ENCODE results near the gene VIPR1.

The VIPR1 gene

GRCh38 chr3:42581400-42581708 lies 78.9 kb downstream of the VIPR1 start:
- ChIA-PET CTCF (interaction anchor here (0.8 to 1.6 kb wide), 4 partner anchors 9 to 199 kb away, joined by 3 to 4 read pairs (median 4); no protein-coding TSS in a partner anchor), POLR2A (interaction anchor here (1.0 to 3.7 kb wide), 4 partner anchors 10 to 19 kb away, joined by 4 to 38 read pairs (median 14); partner anchors contain the start of genes NKTR and SS18L2)
- Histone ChIP-seq H3K4me1 (ENCODE audit: control insufficient read depth, insufficient read depth, low read length) (0 out of 2 replicates have a peak, but pooled peaks cover 2% of the 10 kb centered on the region), H3K9me3 (ENCODE audit: control insufficient read depth, insufficient read depth, low read depth, low read length) (no peaks in the 10 kb centered on the region), H3K27ac (ENCODE audit: extremely low read depth, low read depth, low read length) (peak overlapping the region; percentile 62), H3K36me3 (ENCODE audit: control insufficient read depth in 2 of 2, insufficient read depth in 1 of 2, low read length in 2 of 2) (peaks cover 0 to 21% of the 10 kb centered on the region in 2 experiments; a peak in 2 of 3 replicates), H3K4me3 (ENCODE audit: low read depth, low read length) (peak overlapping the region; percentile 86)
- TF ChIP-seq ZNF76 (tag by site-specific recombination; IDR thresholded peaks at IDR 0.05; ENCODE audit: borderline replicate concordance, low read depth), result peak; percentile 45; the same call in 1 of the 2 replicates
- peak; percentile 54; the same call in 1 of the 2 replicates for TF ChIP-seq MZF1 (tag by site-specific recombination; IDR thresholded peaks at IDR 0.05; ENCODE audit: borderline replicate concordance)
- TF ChIP-seq ZBTB20 (tag by site-specific recombination; IDR thresholded peaks at IDR 0.05), result peak; percentile 82; the same call in 1 of the 2 replicates
- TF ChIP-seq ZNF335 (tag by site-specific recombination; conservative IDR thresholded peaks at IDR 0.05), result peak; percentile 85; the same call in 1 of the 2 replicates
- no peak for TF ChIP-seq ZNF449 (tag by site-specific recombination; IDR thresholded peaks at IDR 0.05)
- no peak for TF ChIP-seq ZSCAN4 (tag by site-specific recombination; IDR thresholded peaks at IDR 0.05)
- TF ChIP-seq ZNF426 (tag by site-specific recombination; IDR thresholded peaks at IDR 0.05), result no peak
- 0 out of 2 replicates have a peak, but pooled peaks have one; percentile 12 for TF ChIP-seq HIC1 (tag by site-specific recombination; IDR thresholded peaks at IDR 0.05)
- TF ChIP-seq ZNF776 (tag by site-specific recombination; IDR thresholded peaks at IDR 0.05; ENCODE audit: borderline replicate concordance), result no peak
- TF ChIP-seq REST (tag by site-specific recombination; IDR thresholded peaks at IDR 0.05), result no peak

DNA sequence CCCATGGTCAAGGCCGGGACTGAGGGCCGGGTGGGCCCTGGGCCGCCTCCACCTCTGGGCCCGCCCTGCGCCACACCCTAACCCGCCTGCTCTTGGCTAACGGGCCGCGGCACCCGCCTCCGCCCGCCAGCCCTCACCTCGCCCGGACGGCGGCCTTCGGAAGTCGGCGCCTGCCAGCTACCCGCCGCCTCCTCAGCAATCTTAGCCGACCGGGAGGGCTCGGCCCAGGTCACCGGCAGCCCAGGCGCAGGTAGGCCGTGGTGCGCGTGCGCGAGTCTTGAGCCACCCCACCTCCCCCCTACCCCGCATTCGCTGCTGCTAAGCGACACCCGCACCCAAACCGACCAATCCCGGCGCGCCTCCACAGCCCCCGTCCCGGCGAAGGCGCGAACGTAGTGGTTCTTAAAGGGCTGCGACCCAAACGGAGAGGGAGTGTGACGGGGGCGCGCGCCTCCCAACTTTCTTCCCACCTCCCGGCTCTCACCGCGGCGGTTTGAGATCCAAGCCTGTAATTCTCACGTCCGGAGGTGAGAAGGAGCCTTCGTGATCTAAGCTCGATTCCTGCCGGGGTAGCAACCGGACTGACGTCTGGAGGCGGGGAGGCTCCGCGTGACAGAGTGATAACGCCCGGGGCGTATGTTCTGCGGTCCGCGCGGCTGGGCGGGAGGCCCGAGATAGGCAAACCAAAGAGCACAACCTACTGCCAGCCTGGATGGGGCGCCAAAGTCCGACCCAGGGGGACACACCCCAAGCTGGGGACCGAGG lies 79.4 kb downstream of the VIPR1 start, which contains the start of gene SEC22C:
SEC22C (minus strand) TSS at position 259 of the 765 bp plus-strand sequence. CDS start 12,921 bp downstream, outside the sequence.
- Histone ChIP-seq H3K4me1 (ENCODE audit: control insufficient read depth, insufficient read depth, low read length) (0 out of 2 replicates have a peak, but pooled peaks cover 2% of the 10 kb centered on the region), H3K4me3 (ENCODE audit: low read depth, low read length) (peak within 1 kb of the TSS; percentile 86), H3K9me3 (ENCODE audit: control insufficient read depth, insufficient read depth, low read depth, low read length) (no peaks in the 10 kb centered on the region), H3K36me3 (ENCODE audit: control insufficient read depth in 2 of 2, insufficient read depth in 1 of 2, low read length in 2 of 2) (peaks cover 0 to 21% of the 10 kb centered on the region in 2 experiments; a peak in 2 of 3 replicates), H3K27ac (ENCODE audit: extremely low read depth, low read depth, low read length) (peak within 1 kb of the TSS; percentile 62)
- ChIA-PET CTCF (interaction anchor here (0.6 to 1.6 kb wide), 5 partner anchors 10 to 198 kb away, joined by 3 to 8 read pairs (median 4); no protein-coding TSS in a partner anchor), POLR2A (interaction anchor here (0.6 to 3.7 kb wide), 6 partner anchors 9 to 85 kb away, joined by 3 to 38 read pairs (median 4); partner anchors contain the start of genes NKTR, SS18L2 and ZBTB47)
- TF ChIP-seq ZNF510 (tag by site-specific recombination; IDR thresholded peaks at IDR 0.05; ENCODE audit: insufficient replicate concordance), result no peak
- TF ChIP-seq REPIN1 (tag by site-specific recombination; IDR thresholded peaks at IDR 0.05; ENCODE audit: low read depth), result no peak
- TF ChIP-seq ZNF169 (tag by site-specific recombination; IDR thresholded peaks at IDR 0.05), result no peak
- peak; percentile 69; the same call in 1 of the 2 replicates for TF ChIP-seq ZNF449 (tag by site-specific recombination; IDR thresholded peaks at IDR 0.05)
- TF ChIP-seq PRDM4 (tag by site-specific recombination; IDR thresholded peaks at IDR 0.05), result 0 out of 2 replicates have a peak, but pooled peaks have one; percentile 18
- peak; percentile 61; the same call in 1 of the 2 replicates for TF ChIP-seq KLF16 (tag by site-specific recombination; IDR thresholded peaks at IDR 0.05)
- TF ChIP-seq ZNF580 (tag by site-specific recombination; IDR thresholded peaks at IDR 0.05), result peak; percentile 39; the same call in 1 of the 2 replicates
- TF ChIP-seq ZNF707 (tag by site-specific recombination; IDR thresholded peaks at IDR 0.05), result no peak
- peak; percentile 80 for TF ChIP-seq KLF8 (tag by site-specific recombination; IDR thresholded peaks at IDR 0.05)
